ENCODE results near the gene CBX5. TPM values are rescaled to one million over a fixed set of nuclear protein-coding genes. Genes with fewer than 3 reads are reported as not detected.
"Not testable (repeated sequence)": the region's sequence is repeated elsewhere in the genome, so short reads cannot be mapped to it uniquely, and the experiment has no call there.

Gene CBX5
- total RNA-seq, 1 donor from 2014 or later, result 67.3 TPM

- no peak for DNase-seq (ENCODE audit: low read depth)
- H3K4me3 ChIP-seq (ENCODE audit: low read depth, low read length), result no peak overlapping the region
- TF ChIP-seq, protein P1, sequence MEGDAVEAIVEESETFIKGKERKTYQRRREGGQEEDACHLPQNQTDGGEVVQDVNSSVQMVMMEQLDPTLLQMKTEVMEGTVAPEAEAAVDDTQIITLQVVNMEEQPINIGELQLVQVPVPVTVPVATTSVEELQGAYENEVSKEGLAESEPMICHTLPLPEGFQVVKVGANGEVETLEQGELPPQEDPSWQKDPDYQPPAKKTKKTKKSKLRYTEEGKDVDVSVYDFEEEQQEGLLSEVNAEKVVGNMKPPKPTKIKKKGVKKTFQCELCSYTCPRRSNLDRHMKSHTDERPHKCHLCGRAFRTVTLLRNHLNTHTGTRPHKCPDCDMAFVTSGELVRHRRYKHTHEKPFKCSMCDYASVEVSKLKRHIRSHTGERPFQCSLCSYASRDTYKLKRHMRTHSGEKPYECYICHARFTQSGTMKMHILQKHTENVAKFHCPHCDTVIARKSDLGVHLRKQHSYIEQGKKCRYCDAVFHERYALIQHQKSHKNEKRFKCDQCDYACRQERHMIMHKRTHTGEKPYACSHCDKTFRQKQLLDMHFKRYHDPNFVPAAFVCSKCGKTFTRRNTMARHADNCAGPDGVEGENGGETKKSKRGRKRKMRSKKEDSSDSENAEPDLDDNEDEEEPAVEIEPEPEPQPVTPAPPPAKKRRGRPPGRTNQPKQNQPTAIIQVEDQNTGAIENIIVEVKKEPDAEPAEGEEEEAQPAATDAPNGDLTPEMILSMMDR (conservative IDR thresholded peaks at IDR 0.05; ENCODE audit: low read depth, low read length), result no peak
These were observed 92.8 kb downstream of the CBX5 start for GRCh38 chr12:54187075-54187474.

DNA sequence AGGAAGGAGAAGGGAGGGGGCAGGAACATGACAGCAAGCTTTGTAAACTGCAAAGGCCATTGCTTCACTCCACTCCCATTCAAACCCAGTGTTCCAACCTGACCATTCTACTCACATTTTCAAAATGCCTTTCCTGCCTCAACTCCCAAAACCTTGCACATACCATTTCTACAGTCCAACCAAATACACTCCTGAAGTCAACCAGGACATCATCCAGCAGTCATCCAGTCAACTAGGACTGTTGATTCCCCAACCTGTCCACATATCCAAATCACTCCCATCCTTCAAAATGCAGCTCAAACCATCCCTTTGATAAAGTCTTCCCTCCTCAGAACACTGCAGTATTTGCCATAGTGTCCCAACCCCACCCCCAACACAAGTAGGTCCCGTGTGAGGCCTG, 94.0 kb downstream of the CBX5 start:
- DNase-seq (ENCODE audit: low read depth), result no peak
- no peak overlapping the region for H3K4me3 ChIP-seq (ENCODE audit: low read depth, low read length)
- TF ChIP-seq, protein P1 (conservative IDR thresholded peaks at IDR 0.05; ENCODE audit: low read depth, low read length), result no peak

GRCh38 chr12:54185297-54185696, 94.6 kb downstream of the CBX5 start:
- DNase-seq (ENCODE audit: low read depth); H3K4me3 ChIP-seq (ENCODE audit: low read depth, low read length): not testable (repeated sequence)

DNA sequence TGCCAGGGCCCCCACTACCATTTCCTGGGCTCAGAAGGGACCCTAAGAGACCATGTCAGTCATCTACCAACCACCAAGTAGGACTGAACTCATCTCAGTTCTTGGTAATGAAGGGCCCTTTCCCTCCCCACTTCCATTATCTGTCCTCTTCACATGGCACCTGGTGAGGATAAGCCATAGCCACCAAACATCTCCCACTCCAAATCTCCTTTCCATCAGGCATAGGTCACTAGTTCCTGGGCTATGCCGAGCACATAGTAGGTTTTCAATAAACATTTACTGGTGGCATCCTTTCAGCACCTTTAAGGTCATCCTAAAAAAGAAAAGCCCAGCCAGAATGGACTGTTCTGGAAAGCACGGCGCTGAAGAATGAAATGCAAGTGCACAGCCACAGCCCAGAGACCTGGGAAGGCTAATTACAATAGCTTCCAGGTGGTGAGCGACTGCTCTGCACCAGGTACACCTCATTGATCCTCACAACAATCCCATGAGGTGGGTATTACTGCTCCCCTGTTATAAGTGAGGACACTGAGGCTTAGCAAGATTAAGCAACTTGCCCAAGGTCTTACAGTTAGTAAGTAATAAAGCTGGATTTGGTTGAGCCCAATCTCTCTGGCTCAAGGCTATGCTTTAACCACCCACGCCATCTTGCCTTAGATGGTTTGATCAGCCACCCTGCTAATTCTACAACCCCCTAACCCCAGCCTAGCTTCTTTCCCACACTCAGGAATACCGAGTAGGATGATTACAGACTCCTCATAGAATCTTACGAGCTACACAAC, 95.7 kb downstream of the CBX5 start:
- TF ChIP-seq, protein P1 (conservative IDR thresholded peaks at IDR 0.05; ENCODE audit: low read depth, low read length), result no peak
- H3K4me3 ChIP-seq (ENCODE audit: low read depth, low read length), result no peak overlapping the region
- DNase-seq (ENCODE audit: low read depth), result no peak

DNA sequence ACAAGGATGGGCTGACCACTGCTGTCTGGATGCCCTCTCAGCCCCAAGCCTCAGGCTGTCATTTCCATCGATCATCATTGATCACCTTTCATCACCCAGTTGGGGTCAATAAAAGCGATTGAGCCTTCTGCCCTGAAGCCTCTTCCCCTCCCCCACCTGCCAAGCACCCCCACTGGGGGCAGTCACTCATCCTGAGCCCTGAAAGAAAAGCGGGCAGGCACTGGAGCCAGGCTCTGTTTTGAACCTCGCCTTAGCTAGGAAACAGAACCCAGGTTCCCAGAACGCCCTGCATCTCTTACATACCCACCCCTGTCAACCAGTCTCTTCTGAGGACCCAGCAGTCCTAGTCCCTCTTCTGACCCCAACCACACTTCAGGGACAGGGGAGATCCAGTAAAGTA, 96.9 kb downstream of the CBX5 start:
- DNase-seq (ENCODE audit: low read depth), result no peak
- H3K4me3 ChIP-seq (ENCODE audit: low read depth, low read length), result no peak overlapping the region
- TF ChIP-seq, protein P1 (conservative IDR thresholded peaks at IDR 0.05; ENCODE audit: low read depth, low read length), result no peak

GRCh38 chr12:54182086-54182485, 97.8 kb downstream of the CBX5 start:
- TF ChIP-seq, protein P1 (conservative IDR thresholded peaks at IDR 0.05; ENCODE audit: low read depth, low read length), result no peak
- H3K4me3 ChIP-seq (ENCODE audit: low read depth, low read length), result no peak overlapping the region
- no peak for DNase-seq (ENCODE audit: low read depth)

Other genes with a start within 250 kb of the CBX5 start
- gene HOXC5, start 247.1 kb downstream of the CBX5 start, total RNA-seq, result 0.80 and 1.2 TPM in 2 replicates
- gene HOXC4, start 226.3 kb downstream of the CBX5 start, total RNA-seq, result 2.8 and 3.3 TPM in 2 replicates
- 44.6 and 48.0 TPM in 2 replicates for gene SMUG1, start 91.1 kb downstream of the CBX5 start, total RNA-seq
- gene HNRNPA1, start 604 bp upstream of the CBX5 start, total RNA-seq, result 941 and 1,064 TPM in 2 replicates
- gene NFE2, start 20.9 kb upstream of the CBX5 start, total RNA-seq, result not detected in 2 replicates
- 107 and 144 TPM in 2 replicates for gene COPZ1, start 45.0 kb upstream of the CBX5 start, total RNA-seq
- gene GPR84, start 84.4 kb upstream of the CBX5 start, total RNA-seq, result not detected in 2 replicates
- 3.9 and 4.3 TPM in 2 replicates for gene ZNF385A, start 104.6 kb upstream of the CBX5 start, total RNA-seq
- 84.4 and 116 TPM in 2 replicates for gene ITGA5, start 139.1 kb upstream of the CBX5 start, total RNA-seq
- not detected in 2 replicates for gene GTSF1, start 193.5 kb upstream of the CBX5 start, total RNA-seq
- not detected in 2 replicates for gene NCKAP1L, start 217.6 kb upstream of the CBX5 start, total RNA-seq

All from epithelial cell of proximal tubule (primary cell).